ENCODE results near the gene CRTC1.

DNA sequence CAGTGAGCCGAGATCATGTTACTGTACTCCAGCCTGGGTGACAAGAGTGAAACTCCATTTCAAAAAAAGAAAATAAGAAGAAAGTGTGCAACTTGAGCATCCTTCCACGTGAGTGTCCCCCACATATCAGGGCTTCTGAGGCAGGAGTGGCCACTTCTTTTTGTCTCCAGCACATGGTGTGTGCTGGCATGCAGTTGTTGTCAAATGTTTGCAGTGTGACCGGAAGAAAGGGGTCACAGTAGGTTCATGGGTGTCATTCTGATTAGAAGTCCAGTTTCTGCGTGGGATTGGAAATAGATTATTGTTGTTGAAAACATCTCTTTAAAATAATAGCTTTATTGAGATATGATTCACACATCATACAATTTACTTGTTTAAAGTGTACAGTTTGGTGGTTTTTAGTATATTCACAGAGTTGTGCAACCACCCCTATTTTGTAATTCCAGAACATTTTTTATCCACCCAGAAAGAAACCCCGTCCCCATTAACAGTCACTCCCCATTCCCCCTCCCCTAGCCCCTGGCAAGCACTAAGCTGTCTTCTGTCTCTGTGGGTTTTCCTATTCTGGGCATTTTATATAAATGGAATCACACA, 2.2 kb downstream of the CRTC1 start:
- TF ChIP-seq POLR2A (IDR thresholded peaks at IDR 0.05) = no peak
- TF ChIP-seq, protein P1, sequence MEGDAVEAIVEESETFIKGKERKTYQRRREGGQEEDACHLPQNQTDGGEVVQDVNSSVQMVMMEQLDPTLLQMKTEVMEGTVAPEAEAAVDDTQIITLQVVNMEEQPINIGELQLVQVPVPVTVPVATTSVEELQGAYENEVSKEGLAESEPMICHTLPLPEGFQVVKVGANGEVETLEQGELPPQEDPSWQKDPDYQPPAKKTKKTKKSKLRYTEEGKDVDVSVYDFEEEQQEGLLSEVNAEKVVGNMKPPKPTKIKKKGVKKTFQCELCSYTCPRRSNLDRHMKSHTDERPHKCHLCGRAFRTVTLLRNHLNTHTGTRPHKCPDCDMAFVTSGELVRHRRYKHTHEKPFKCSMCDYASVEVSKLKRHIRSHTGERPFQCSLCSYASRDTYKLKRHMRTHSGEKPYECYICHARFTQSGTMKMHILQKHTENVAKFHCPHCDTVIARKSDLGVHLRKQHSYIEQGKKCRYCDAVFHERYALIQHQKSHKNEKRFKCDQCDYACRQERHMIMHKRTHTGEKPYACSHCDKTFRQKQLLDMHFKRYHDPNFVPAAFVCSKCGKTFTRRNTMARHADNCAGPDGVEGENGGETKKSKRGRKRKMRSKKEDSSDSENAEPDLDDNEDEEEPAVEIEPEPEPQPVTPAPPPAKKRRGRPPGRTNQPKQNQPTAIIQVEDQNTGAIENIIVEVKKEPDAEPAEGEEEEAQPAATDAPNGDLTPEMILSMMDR (IDR thresholded peaks at IDR 0.05) = no peak

All from uterus (tissue), 2 donors.